ENCODE data around the gene RDX.
"Not testable (repeated sequence)": the region's sequence is repeated elsewhere in the genome, so short reads cannot be mapped to it uniquely, and the experiment has no call there.

Gene RDX

GRCh38 chr11:110272919-110273318, 23.5 kb downstream of the RDX start:
- FAIRE-seq, result no peak
- no peak for DNase-seq (ENCODE audit: low spot score)

- FAIRE-seq (no peak), DNase-seq (ENCODE audit: low spot score) (no peak)
Observed at GRCh38 chr11:110269996-110270395, 26.4 kb downstream of the RDX start.

- FAIRE-seq (no peak), DNase-seq (ENCODE audit: low spot score) (no peak)
Observed at GRCh38 chr11:110268441-110268840, 28.0 kb downstream of the RDX start.

GRCh38 chr11:110262072-110262403, 34.4 kb downstream of the RDX start:
- FAIRE-seq (no peak), DNase-seq (ENCODE audit: low spot score) (no peak)

GRCh38 chr11:110261195-110262071, 35.0 kb downstream of the RDX start:
- FAIRE-seq (no peak), DNase-seq (ENCODE audit: low spot score) (no peak)

GRCh38 chr11:110253525-110253924, 42.9 kb downstream of the RDX start:
- DNase-seq (ENCODE audit: low spot score) (no peak), FAIRE-seq (no peak)

GRCh38 chr11:110251836-110252235, 44.6 kb downstream of the RDX start:
- DNase-seq (ENCODE audit: low spot score) (peak; percentile 29), FAIRE-seq (no peak)

- DNase-seq (ENCODE audit: low spot score) (no peak), FAIRE-seq (no peak)
Observed at GRCh38 chr11:110250168-110250567, 46.2 kb downstream of the RDX start.

GRCh38 chr11:110249766-110250165, 46.6 kb downstream of the RDX start:
- DNase-seq (ENCODE audit: low spot score) (no peak), FAIRE-seq (no peak)

- FAIRE-seq, result no peak
- no peak for DNase-seq (ENCODE audit: low spot score)
Observed at GRCh38 chr11:110249066-110249465, 47.3 kb downstream of the RDX start.

- DNase-seq (ENCODE audit: low spot score) (no peak), FAIRE-seq (no peak)
Observed at GRCh38 chr11:110243791-110244190, 52.6 kb downstream of the RDX start.

GRCh38 chr11:110242746-110243145, 53.7 kb downstream of the RDX start:
- DNase-seq (ENCODE audit: low spot score) (no peak), FAIRE-seq (no peak)

- DNase-seq (ENCODE audit: low spot score), result no peak
- no peak for FAIRE-seq
Observed at GRCh38 chr11:110242188-110242587, 54.2 kb downstream of the RDX start.

GRCh38 chr11:110235966-110236365, 60.4 kb downstream of the RDX start:
- no peak for DNase-seq (ENCODE audit: low spot score)
- no peak for FAIRE-seq

GRCh38 chr11:110230377-110230776, 66.0 kb downstream of the RDX start:
- FAIRE-seq (no peak), DNase-seq (ENCODE audit: low spot score) (no peak)

GRCh38 chr11:110219006-110219785, 77.2 kb downstream of the RDX start:
- FAIRE-seq (no peak), DNase-seq (ENCODE audit: low spot score) (no peak)

- DNase-seq (ENCODE audit: low spot score) (no peak), FAIRE-seq (no peak)
Observed at GRCh38 chr11:110217936-110218335, 78.5 kb downstream of the RDX start.

GRCh38 chr11:110217223-110217877, 79.1 kb downstream of the RDX start:
- no peak for FAIRE-seq

GRCh38 chr11:110209313-110209694, 87.1 kb downstream of the RDX start:
- DNase-seq (ENCODE audit: low spot score); FAIRE-seq: not testable (repeated sequence)

More at GRCh38 chr11:110217223-110217877, 79.1 kb downstream of the RDX start:
- DNase-seq (ENCODE audit: low spot score), result no peak

GRCh38 chr11:110208678-110209312, 87.6 kb downstream of the RDX start:
- not testable (repeated sequence) for DNase-seq (ENCODE audit: low spot score); FAIRE-seq

GRCh38 chr11:110207123-110207522, 89.3 kb downstream of the RDX start:
- peak; percentile 56 for FAIRE-seq
- no peak for DNase-seq (ENCODE audit: low spot score)

- FAIRE-seq, result no peak
- no peak for DNase-seq (ENCODE audit: low spot score)
Observed at GRCh38 chr11:110200836-110201235, 95.6 kb downstream of the RDX start.

Measured in urothelium cell line (cell line).